Astrocyte (in vitro differentiated cells and primary cell): Measurements from ENCODE around the gene TEPSIN. TPM values are rescaled to one million over a fixed set of nuclear protein-coding genes. Genes with fewer than 3 reads are reported as not detected.
A peak's percentile ranks its signal among the peaks of the same experiment; 100 is the strongest.

Experiments used
- DNase-seq: peaks from one replicate; pipeline ENCODE4 v3.0.0-alpha.2; 2010; ENCODE audit warnings: low read depth
- FAIRE-seq: peaks from 2 replicates; lab custom pipeline; 2011; peaks lifted over from hg19 to GRCh38; lab: Jason Lieb, UNC
- H2AFZ ChIP-seq: 2 replicates; pipeline ENCODE4 v1.6.0; 2012; ENCODE audit warnings: low read depth, low read length, inconsistent platforms
- H3K27ac ChIP-seq: 2 replicates; pipeline ENCODE4 v1.5.1; 2011; ENCODE audit warnings: low read depth, low read length, inconsistent platforms
- H3K27me3 ChIP-seq: 2 replicates; pipeline ENCODE4 v1.6.0; 2011; ENCODE audit warnings: low read length, inconsistent platforms; ENCODE audit not compliant: insufficient read depth
- H3K36me3 ChIP-seq: 2 replicates; pipeline ENCODE4 v1.5.1; 2011; ENCODE audit warnings: low read length, inconsistent platforms; ENCODE audit not compliant: insufficient read depth
- H3K4me1 ChIP-seq: 2 replicates; pipeline ENCODE4 v1.5.1; 2011; ENCODE audit warnings: low read length, inconsistent platforms; ENCODE audit not compliant: insufficient read depth
- H3K4me2 ChIP-seq: 2 replicates; pipeline ENCODE4 v1.6.0; 2012; ENCODE audit warnings: low read length, inconsistent platforms
- H3K4me3 ChIP-seq: 2 replicates; pipeline ENCODE4 v1.5.1; 2011; ENCODE audit warnings: low read depth, mild to moderate bottlenecking, low read length, inconsistent platforms; ENCODE audit not compliant: insufficient read depth
- H3K79me2 ChIP-seq: 2 replicates; pipeline ENCODE4 v1.6.0; 2012; ENCODE audit warnings: mild to moderate bottlenecking, low read length, inconsistent platforms; ENCODE audit not compliant: insufficient read depth
- H3K9ac ChIP-seq: 2 replicates; pipeline ENCODE4 v1.6.0; 2012; ENCODE audit warnings: mild to moderate bottlenecking, low read length, inconsistent platforms
- H3K9me3 ChIP-seq: 2 replicates; pipeline ENCODE4 v1.5.1; 2012; ENCODE audit warnings: low read depth, mild to moderate bottlenecking, low read length, inconsistent platforms; ENCODE audit not compliant: insufficient read depth
- H4K20me1 ChIP-seq: 2 replicates; pipeline ENCODE4 v1.6.0; 2012; ENCODE audit warnings: low read length, inconsistent platforms; ENCODE audit not compliant: insufficient read depth
- H3K27ac Mint-ChIP-seq: one replicate; pipeline ENCODE4 v1.8.0; 2021; ENCODE audit warnings: mild to moderate bottlenecking, mixed read lengths; ENCODE audit not compliant: unreplicated experiment
- H3K27me3 Mint-ChIP-seq: one replicate; pipeline ENCODE4 v1.8.0; 2021; ENCODE audit warnings: low read depth, mixed read lengths; ENCODE audit not compliant: unreplicated experiment
- H3K36me3 Mint-ChIP-seq: one replicate; pipeline ENCODE4 v1.8.0; 2021; ENCODE audit warnings: low read depth, mixed read lengths; ENCODE audit not compliant: unreplicated experiment
- H3K4me1 Mint-ChIP-seq: one replicate; pipeline ENCODE4 v1.8.0; 2021; ENCODE audit warnings: low read depth, mixed read lengths; ENCODE audit not compliant: unreplicated experiment
- H3K4me3 Mint-ChIP-seq: one replicate; pipeline ENCODE4 v1.8.0; 2021; ENCODE audit warnings: mild to moderate bottlenecking, moderate library complexity, mixed read lengths; ENCODE audit not compliant: unreplicated experiment
- H3K9me3 Mint-ChIP-seq: one replicate; pipeline ENCODE4 v1.8.0; 2021; ENCODE audit warnings: mild to moderate bottlenecking, mixed read lengths; ENCODE audit not compliant: unreplicated experiment
- CTCF ChIP-seq: IDR thresholded peaks from 2 replicates; pipeline ENCODE4 v1.5.1; 2011; ENCODE audit warnings: low read depth, mild to moderate bottlenecking, inconsistent platforms, low read length, moderate library complexity; ENCODE audit not compliant: insufficient read depth
- EZH2 ChIP-seq: IDR thresholded peaks from 2 replicates; pipeline ENCODE4 v1.6.1; 2012; ENCODE audit warnings: mild to moderate bottlenecking, low read length, inconsistent platforms; ENCODE audit not compliant: insufficient read depth
- total RNA-seq: library from RNA; stranded (reverse); gene quantifications from 2 replicates; pipeline ENCODE4 v1.2.1, GENCODE V29; 2021

Gene TEPSIN
- total RNA-seq, 1 donor from 2014 or later: 26.4 TPM

- H2AFZ ChIP-seq: peak overlapping the region; percentile 86
- H3K36me3 ChIP-seq: no peaks in the 10 kb centered on the region
- H3K4me2 ChIP-seq: peak overlapping the region; percentile 94
- peak overlapping the region; percentile 77 for H3K4me3 Mint-ChIP-seq
- peaks cover 5% of the 10 kb centered on the region for H3K36me3 Mint-ChIP-seq
- TF ChIP-seq EZH2 (no peak), CTCF (no peak)
- H3K4me1 Mint-ChIP-seq: no peaks in the 10 kb centered on the region
- H3K4me3 ChIP-seq: peak overlapping the region; percentile 73
- no peaks in the 10 kb centered on the region for H3K27me3 ChIP-seq
- no peak for DNase-seq
- H4K20me1 ChIP-seq: peaks cover 10% of the 10 kb centered on the region
- H3K79me2 ChIP-seq: peaks cover 12% of the 10 kb centered on the region
- no peak overlapping the region for H3K27ac Mint-ChIP-seq
- peaks cover 3% of the 10 kb centered on the region for H3K9me3 Mint-ChIP-seq
- peaks cover 17% of the 10 kb centered on the region for H3K4me1 ChIP-seq
- H3K9ac ChIP-seq: peak overlapping the region; percentile 81
- FAIRE-seq: no peak
- peaks cover 5% of the 10 kb centered on the region for H3K27me3 Mint-ChIP-seq
- H3K9me3 ChIP-seq: no peaks in the 10 kb centered on the region
- no peak overlapping the region for H3K27ac ChIP-seq
These were observed 16.8 kb downstream of the TEPSIN start for GRCh38 chr17:81221842-81222619.

- no peak for FAIRE-seq
- peak overlapping the region; percentile 73 for H3K4me3 ChIP-seq
- TF ChIP-seq EZH2 (no peak), CTCF (no peak)
These were observed 17.4 kb downstream of the TEPSIN start for GRCh38 chr17:81221371-81221841.

More at GRCh38 chr17:81221371-81221841, 17.4 kb downstream of the TEPSIN start:
- Histone ChIP-seq H3K79me2 (peaks cover 12% of the 10 kb centered on the region), H3K9ac (peak overlapping the region; percentile 81), H3K36me3 (no peaks in the 10 kb centered on the region), H3K27ac (no peak overlapping the region), H2AFZ (peak overlapping the region; percentile 86), H4K20me1 (peaks cover 10% of the 10 kb centered on the region), H3K4me1 (peaks cover 17% of the 10 kb centered on the region), H3K4me2 (peak overlapping the region; percentile 94), H3K9me3 (no peaks in the 10 kb centered on the region), H3K27me3 (no peaks in the 10 kb centered on the region)
- peaks cover 3% of the 10 kb centered on the region for H3K9me3 Mint-ChIP-seq
- H3K4me1 Mint-ChIP-seq: no peaks in the 10 kb centered on the region
- peaks cover 5% of the 10 kb centered on the region for H3K27me3 Mint-ChIP-seq
- peak overlapping the region; percentile 77 for H3K4me3 Mint-ChIP-seq
- H3K27ac Mint-ChIP-seq: no peak overlapping the region
- peaks cover 8% of the 10 kb centered on the region for H3K36me3 Mint-ChIP-seq
- DNase-seq: no peak
